WTC11 (cell line): ENCODE results near the gene NEK6. TPM values are rescaled to one million over a fixed set of nuclear protein-coding genes. Genes with fewer than 3 reads are reported as not detected.

Experiments
- ATAC-seq: fragments of 200-7000 bp; cut with Tn5 transposase; 2 replicates; pipeline ENCODE4 v1.10.0; 2021; ENCODE audit warnings: mild to moderate bottlenecking, moderate library complexity
- CTCF ChIA-PET: fragments of 300-600 bp; sonication (Branson Sonifier 250); formaldehyde crosslinking; loops from one replicate; lab custom pipeline; 2021; ENCODE audit warnings: antibody characterized with exemption; lab: Charles Lee
- POLR2A ChIA-PET: fragments of 350-600 bp; sonication (Branson Sonifier 250); formaldehyde crosslinking; loops from one replicate; lab custom pipeline; 2021; ENCODE audit warnings: antibody characterized with exemption; lab: Charles Lee
- DNase-seq: peaks from one replicate; pipeline ENCODE4 v3.0.0; 2021; ENCODE audit warnings: low spot score
- H3K27ac Mint-ChIP-seq: 2 replicates; pipeline ENCODE4 v1.8.0; 2021; ENCODE audit warnings: mixed read lengths
- H3K27me3 Mint-ChIP-seq: 2 replicates; pipeline ENCODE4 v1.8.0; 2021; ENCODE audit warnings: low read depth, mild to moderate bottlenecking, moderate library complexity, mixed read lengths
- H3K36me3 Mint-ChIP-seq: 2 replicates; pipeline ENCODE4 v1.8.0; 2021; ENCODE audit warnings: mixed read lengths
- H3K4me1 Mint-ChIP-seq: 2 replicates; pipeline ENCODE4 v1.8.0; 2022; ENCODE audit warnings: mixed read lengths
- H3K4me3 Mint-ChIP-seq: 2 replicates; pipeline ENCODE4 v1.8.0; 2021; ENCODE audit warnings: mild to moderate bottlenecking, moderate library complexity, mixed read lengths
- H3K9me3 Mint-ChIP-seq: 2 replicates; pipeline ENCODE4 v1.8.0; 2021; ENCODE audit warnings: mixed read lengths
- CREB1 ChIP-seq: sonication (generic); formaldehyde crosslinking; IDR thresholded peaks from 2 replicates; pipeline ENCODE4 v1.8.0; 2023; ENCODE audit warnings: mild to moderate bottlenecking, missing genetic modification reagents
- FOXP1 ChIP-seq: sonication (generic); formaldehyde crosslinking; IDR thresholded peaks from 2 replicates; pipeline ENCODE4 v1.8.0; 2022; ENCODE audit warnings: missing genetic modification reagents, mild to moderate bottlenecking, moderate library complexity, borderline replicate concordance
- GTF2I ChIP-seq: fragments of 250-450 bp; sonication (Bioruptor Pico); conservative IDR thresholded peaks from 2 replicates; pipeline ENCODE4 v1.4.0; 2021; ENCODE audit warnings: mild to moderate bottlenecking
- KAT7 ChIP-seq: sonication (generic); formaldehyde crosslinking; IDR thresholded peaks from 2 replicates; pipeline ENCODE4 v1.8.1; 2023; ENCODE audit warnings: missing genetic modification reagents, mild to moderate bottlenecking, borderline replicate concordance
- MAX ChIP-seq: sonication (generic); formaldehyde crosslinking; IDR thresholded peaks from 2 replicates; pipeline ENCODE4 v1.8.0; 2022; ENCODE audit warnings: mild to moderate bottlenecking, missing genetic modification reagents
- NFYB ChIP-seq: sonication (generic); formaldehyde crosslinking; conservative IDR thresholded peaks from 2 replicates; pipeline ENCODE4 v1.8.0; 2022; ENCODE audit warnings: low read depth, missing genetic modification reagents
- RORB ChIP-seq: fragments of 250-450 bp; sonication (Bioruptor Pico); IDR thresholded peaks from 2 replicates; pipeline ENCODE4 v1.9.0; 2021; ENCODE audit warnings: mild to moderate bottlenecking
- SMAD3 ChIP-seq: sonication (generic); formaldehyde crosslinking; IDR thresholded peaks from 2 replicates; pipeline ENCODE4 v1.8.0; 2022; ENCODE audit warnings: missing genetic modification reagents, mild to moderate bottlenecking, borderline replicate concordance
- SOX15 ChIP-seq: fragments of 250-450 bp; sonication (Bioruptor Pico); IDR thresholded peaks from 2 replicates; pipeline ENCODE4 v1.9.0; 2021; ENCODE audit warnings: mild to moderate bottlenecking
- SP1 ChIP-seq: sonication (generic); formaldehyde crosslinking; conservative IDR thresholded peaks from 2 replicates; pipeline ENCODE4 v1.8.1; 2022; ENCODE audit warnings: missing genetic modification reagents
- ZNF138 ChIP-seq: sonication (generic); formaldehyde crosslinking; conservative IDR thresholded peaks from 2 replicates; pipeline ENCODE4 v1.8.1; 2022; ENCODE audit warnings: mild to moderate bottlenecking, moderate library complexity, missing genetic modification reagents
- ZNF512 ChIP-seq: sonication (generic); formaldehyde crosslinking; IDR thresholded peaks from 2 replicates; pipeline ENCODE4 v1.8.1; 2022; ENCODE audit warnings: missing genetic modification reagents, borderline replicate concordance
- ZNF532 ChIP-seq: fragments of 250-450 bp; sonication (Bioruptor Pico); IDR thresholded peaks from 2 replicates; pipeline ENCODE4 v1.9.0; 2021; ENCODE audit warnings: mild to moderate bottlenecking, borderline replicate concordance
- total RNA-seq: library from RNA; stranded (reverse); gene quantifications from 3 replicates; pipeline ENCODE4 v1.2.3, GENCODE V29; 2021
- TF ChIP-seq, protein P1 (sequence below): fragments of 250-450 bp; sonication (Bioruptor Pico); IDR thresholded peaks from 2 replicates; pipeline ENCODE4 v1.8.0; 2021; ENCODE audit warnings: mild to moderate bottlenecking
- TF ChIP-seq, protein P2 (sequence below): fragments of 250-450 bp; sonication (Bioruptor Pico); conservative IDR thresholded peaks from 2 replicates; pipeline ENCODE4 v1.9.0; 2021; ENCODE audit warnings: mild to moderate bottlenecking
- TF ChIP-seq, protein P3 (sequence below): sonication (generic); formaldehyde crosslinking; IDR thresholded peaks from 2 replicates; pipeline ENCODE4 v1.8.1; 2022; ENCODE audit warnings: low read depth, missing genetic modification reagents, borderline replicate concordance
- TF ChIP-seq, protein P4 (sequence below): sonication (generic); formaldehyde crosslinking; conservative IDR thresholded peaks from 2 replicates; pipeline ENCODE4 v1.8.1; 2022; ENCODE audit warnings: mild to moderate bottlenecking, missing genetic modification reagents

The NEK6 gene
- total RNA-seq, 1 experiment from 2014 or later = 23.0 TPM

DNA sequence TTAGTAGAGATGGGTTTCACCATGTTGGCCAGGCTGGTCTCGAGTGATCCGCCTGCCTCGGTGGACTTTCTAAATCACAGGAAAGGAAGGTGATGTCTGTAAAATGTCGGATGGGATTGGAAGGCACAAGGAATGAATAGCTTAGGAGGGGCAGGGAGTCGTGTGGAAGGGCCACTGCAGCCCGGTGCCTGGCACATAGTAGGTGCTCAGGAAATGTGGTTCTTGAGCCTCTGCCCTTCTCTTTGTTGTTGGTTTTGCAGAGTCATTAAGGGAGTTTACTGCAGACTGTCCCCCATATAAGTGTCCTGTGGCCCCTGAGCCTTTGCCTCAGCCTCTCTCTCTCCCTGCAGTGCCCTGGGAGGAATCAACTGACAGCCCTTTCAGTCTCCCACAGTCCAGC, 11.8 kb downstream of the NEK6 start:
- TF ChIP-seq GTF2I = no peak
- no peak for TF ChIP-seq KAT7 (CRISPR knock-in tag)
- no peak for TF ChIP-seq NFYB (CRISPR knock-in tag)
- TF ChIP-seq ZNF532 (CRISPR knock-in tag) = no peak
- TF ChIP-seq FOXP1 = no peak
- TF ChIP-seq RORB (CRISPR knock-in tag) = no peak
- no peak for TF ChIP-seq SOX15 (CRISPR knock-in tag)
- TF ChIP-seq, protein P1, sequence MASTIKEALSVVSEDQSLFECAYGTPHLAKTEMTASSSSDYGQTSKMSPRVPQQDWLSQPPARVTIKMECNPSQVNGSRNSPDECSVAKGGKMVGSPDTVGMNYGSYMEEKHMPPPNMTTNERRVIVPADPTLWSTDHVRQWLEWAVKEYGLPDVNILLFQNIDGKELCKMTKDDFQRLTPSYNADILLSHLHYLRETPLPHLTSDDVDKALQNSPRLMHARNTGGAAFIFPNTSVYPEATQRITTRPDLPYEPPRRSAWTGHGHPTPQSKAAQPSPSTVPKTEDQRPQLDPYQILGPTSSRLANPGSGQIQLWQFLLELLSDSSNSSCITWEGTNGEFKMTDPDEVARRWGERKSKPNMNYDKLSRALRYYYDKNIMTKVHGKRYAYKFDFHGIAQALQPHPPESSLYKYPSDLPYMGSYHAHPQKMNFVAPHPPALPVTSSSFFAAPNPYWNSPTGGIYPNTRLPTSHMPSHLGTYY (CRISPR knock-in tag) = no peak
- no peak for TF ChIP-seq MAX (CRISPR knock-in tag)
- TF ChIP-seq, protein P2, sequence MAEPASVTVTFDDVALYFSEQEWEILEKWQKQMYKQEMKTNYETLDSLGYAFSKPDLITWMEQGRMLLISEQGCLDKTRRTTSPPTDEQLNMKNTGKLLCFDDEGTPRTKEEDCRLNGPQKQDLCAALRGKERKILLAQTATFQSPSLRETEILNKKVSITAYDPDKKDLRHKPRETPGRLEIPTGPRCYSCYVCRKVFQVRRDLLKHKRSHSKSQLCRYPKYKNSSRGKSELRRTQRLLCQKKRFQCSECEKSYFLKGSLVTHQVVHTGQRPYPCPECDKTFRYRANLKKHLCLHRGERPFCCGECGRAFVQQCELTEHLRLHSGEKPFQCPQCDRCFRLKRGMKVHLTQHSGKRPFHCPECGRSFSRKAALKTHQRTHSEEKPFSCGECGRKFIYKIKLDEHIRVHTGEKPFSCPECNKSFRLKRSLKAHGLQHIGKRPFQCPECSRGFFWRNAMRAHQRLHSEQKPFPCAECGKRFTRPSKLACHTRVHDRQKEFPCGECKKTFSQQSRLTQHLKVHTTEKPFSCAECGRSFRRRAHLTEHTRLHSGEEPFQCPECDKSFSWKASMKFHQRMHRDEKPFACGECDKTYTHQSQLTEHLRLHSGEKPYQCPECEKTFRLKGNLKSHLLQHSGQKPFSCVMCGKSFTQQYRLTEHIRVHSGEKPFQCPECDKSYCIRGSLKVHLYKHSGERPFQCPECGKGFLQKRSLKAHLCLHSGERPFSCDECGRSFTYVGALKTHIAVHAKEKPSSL (CRISPR knock-in tag) = no peak
- no peak for TF ChIP-seq ZNF138
- no peak for TF ChIP-seq SMAD3
- no peak for TF ChIP-seq SP1 (CRISPR knock-in tag)
- CTCF ChIA-PET = interaction anchor here (0.9 kb wide), 1 partner anchor 143 kb away, joined by 3 read pairs; no protein-coding TSS in a partner anchor
- Mint-ChIP-seq H3K36me3 (no peaks in the 10 kb centered on the region), H3K9me3 (no peaks in the 10 kb centered on the region), H3K4me3 (no peak overlapping the region), H3K27me3 (no peaks in the 10 kb centered on the region), H3K4me1 (peaks cover 3% of the 10 kb centered on the region; the same call in 1 of the 2 replicates), H3K27ac (no peak overlapping the region)
- POLR2A ChIA-PET = no interaction called here
- DNase-seq (no peak), ATAC-seq (no peak)

GRCh38 chr9:124270504-124271335, 13.0 kb downstream of the NEK6 start:
- POLR2A ChIA-PET = no interaction called here
- no peak for DNase-seq
- no peak for ATAC-seq
- CTCF ChIA-PET = interaction anchor here (1.4 kb wide), 1 partner anchor 230 kb away, joined by 3 read pairs; no protein-coding TSS in a partner anchor
- H3K4me1 Mint-ChIP-seq = peaks cover 4% of the 10 kb centered on the region; the same call in 1 of the 2 replicates
- H3K27me3 Mint-ChIP-seq = no peaks in the 10 kb centered on the region
- H3K9me3 Mint-ChIP-seq = no peaks in the 10 kb centered on the region
- no peaks in the 10 kb centered on the region for H3K36me3 Mint-ChIP-seq
- H3K4me3 Mint-ChIP-seq = no peak overlapping the region
- TF ChIP-seq SMAD3 = no peak
- TF ChIP-seq ZNF512 (CRISPR knock-in tag) = no peak
- TF ChIP-seq, protein P3, sequence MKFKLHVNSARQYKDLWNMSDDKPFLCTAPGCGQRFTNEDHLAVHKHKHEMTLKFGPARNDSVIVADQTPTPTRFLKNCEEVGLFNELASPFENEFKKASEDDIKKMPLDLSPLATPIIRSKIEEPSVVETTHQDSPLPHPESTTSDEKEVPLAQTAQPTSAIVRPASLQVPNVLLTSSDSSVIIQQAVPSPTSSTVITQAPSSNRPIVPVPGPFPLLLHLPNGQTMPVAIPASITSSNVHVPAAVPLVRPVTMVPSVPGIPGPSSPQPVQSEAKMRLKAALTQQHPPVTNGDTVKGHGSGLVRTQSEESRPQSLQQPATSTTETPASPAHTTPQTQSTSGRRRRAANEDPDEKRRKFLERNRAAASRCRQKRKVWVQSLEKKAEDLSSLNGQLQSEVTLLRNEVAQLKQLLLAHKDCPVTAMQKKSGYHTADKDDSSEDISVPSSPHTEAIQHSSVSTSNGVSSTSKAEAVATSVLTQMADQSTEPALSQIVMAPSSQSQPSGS (CRISPR knock-in tag) = no peak
- TF ChIP-seq, protein P4, sequence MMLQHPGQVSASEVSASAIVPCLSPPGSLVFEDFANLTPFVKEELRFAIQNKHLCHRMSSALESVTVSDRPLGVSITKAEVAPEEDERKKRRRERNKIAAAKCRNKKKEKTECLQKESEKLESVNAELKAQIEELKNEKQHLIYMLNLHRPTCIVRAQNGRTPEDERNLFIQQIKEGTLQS (CRISPR knock-in tag) = no peak
- no peak for TF ChIP-seq CREB1 (CRISPR knock-in tag)
- TF ChIP-seq, all 79 proteins: peak for 0
- 0 out of 2 replicates have a peak overlapping the region, but pooled peaks have one; percentile 74 for H3K27ac Mint-ChIP-seq
